Measurements from ENCODE around the gene OR12D3. TPM values are rescaled to one million over a fixed set of nuclear protein-coding genes. Genes with fewer than 3 reads are reported as not detected.

The OR12D3 gene, protein sequence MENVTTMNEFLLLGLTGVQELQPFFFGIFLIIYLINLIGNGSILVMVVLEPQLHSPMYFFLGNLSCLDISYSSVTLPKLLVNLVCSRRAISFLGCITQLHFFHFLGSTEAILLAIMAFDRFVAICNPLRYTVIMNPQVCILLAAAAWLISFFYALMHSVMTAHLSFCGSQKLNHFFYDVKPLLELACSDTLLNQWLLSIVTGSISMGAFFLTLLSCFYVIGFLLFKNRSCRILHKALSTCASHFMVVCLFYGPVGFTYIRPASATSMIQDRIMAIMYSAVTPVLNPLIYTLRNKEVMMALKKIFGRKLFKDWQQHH
- not detected in 2 replicates for total RNA-seq

GRCh38 chr6:29375191-29375590, at the start of gene OR12D3:
TSS of gene OR12D3 (minus strand) at chr6:29375291. CDS start at chr6:29375287, 4 bp downstream.

DNA sequence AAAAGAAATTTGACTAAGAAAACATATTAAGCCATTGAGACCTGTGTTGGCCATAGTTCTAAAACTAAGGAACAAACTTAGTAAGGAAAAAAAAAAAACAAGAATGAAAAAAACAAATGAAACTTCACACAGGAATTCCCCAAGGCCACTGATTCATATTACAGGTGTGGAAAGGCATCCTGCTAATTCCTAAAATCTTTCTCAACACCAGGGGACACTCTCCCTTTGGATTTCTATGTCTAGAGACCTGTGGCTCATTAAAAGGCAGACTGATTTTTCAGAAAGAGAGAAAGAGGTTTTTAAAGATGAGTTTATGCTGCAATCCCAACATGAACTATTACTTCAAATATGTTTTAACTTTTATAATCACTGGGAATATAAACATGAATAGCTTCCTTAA, 39.5 kb upstream of the OR12D3 start, which contains the start of gene OR12D1:
Gene OR12D1, plus strand, starts transcription at position 341 of the 400 bp plus-strand sequence.

GRCh38 chr6:29395331-29395730, 20.2 kb upstream of the OR12D3 start, which contains the start of gene OR12D2:
TSS of gene OR12D2 (plus strand) at chr6:29395631. CDS start at chr6:29396700, 1,069 bp downstream.

DNA sequence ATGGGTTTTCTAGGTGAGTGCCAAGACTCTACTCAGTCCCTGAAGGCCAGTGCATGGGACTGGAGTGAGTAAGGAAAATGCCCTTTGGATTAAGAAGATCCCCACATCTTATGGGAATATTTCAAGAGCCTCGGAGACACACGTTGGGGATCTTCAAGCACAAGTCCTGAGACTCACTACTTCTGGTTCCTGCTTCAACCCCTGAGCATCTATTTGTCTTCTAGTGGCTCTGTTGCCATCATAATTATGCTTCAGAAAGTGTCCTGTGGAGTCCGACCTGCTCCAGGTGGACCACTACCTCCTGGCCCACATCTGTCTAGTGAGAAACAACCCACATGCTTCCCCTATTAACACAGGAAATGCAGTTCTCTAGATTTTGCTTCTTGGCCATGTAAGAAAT, 6.3 kb downstream of the OR12D3 start, which contains the start of gene OR5V1:
Gene OR5V1, minus strand, starts transcription at position 101 of the 400 bp plus-strand sequence. CDS start 12,670 bp downstream, outside the sequence.

Other genes starting within 250 kb of the OR12D3 start
- gene OR2J2, start 204.4 kb downstream of the OR12D3 start, total RNA-seq: not detected in 2 replicates
- gene OR14J1, start 73.6 kb downstream of the OR12D3 start, total RNA-seq: not detected in 2 replicates
- not detected in 2 replicates for gene OR5V1, start 6.4 kb downstream of the OR12D3 start, total RNA-seq
- not detected in 2 replicates for gene OR12D2, start 20.3 kb upstream of the OR12D3 start, total RNA-seq
- gene OR12D1, start 39.6 kb upstream of the OR12D3 start, total RNA-seq: not detected in 2 replicates
- not detected in 2 replicates for gene OR10C1, start 64.0 kb upstream of the OR12D3 start, total RNA-seq
- gene OR11A1, start 81.8 kb upstream of the OR12D3 start, total RNA-seq: not detected in 2 replicates
- not detected in 2 replicates for gene OR2H1, start 81.9 kb upstream of the OR12D3 start, total RNA-seq
- gene MAS1L, start 112.7 kb upstream of the OR12D3 start, total RNA-seq: not detected in 2 replicates
- not detected in 2 replicates for gene UBD, start 184.4 kb upstream of the OR12D3 start, total RNA-seq
- gene OR2H2, start 209.8 kb upstream of the OR12D3 start, total RNA-seq: not detected in 2 replicates